ENCODE data around the gene CHCT1. TPM values are rescaled to one million over a fixed set of nuclear protein-coding genes. Genes with fewer than 3 reads are reported as not detected.

CHCT1 gene
- total RNA-seq, 2 experiments from 2014 or later = 0.32 to 0.58 TPM

DNA sequence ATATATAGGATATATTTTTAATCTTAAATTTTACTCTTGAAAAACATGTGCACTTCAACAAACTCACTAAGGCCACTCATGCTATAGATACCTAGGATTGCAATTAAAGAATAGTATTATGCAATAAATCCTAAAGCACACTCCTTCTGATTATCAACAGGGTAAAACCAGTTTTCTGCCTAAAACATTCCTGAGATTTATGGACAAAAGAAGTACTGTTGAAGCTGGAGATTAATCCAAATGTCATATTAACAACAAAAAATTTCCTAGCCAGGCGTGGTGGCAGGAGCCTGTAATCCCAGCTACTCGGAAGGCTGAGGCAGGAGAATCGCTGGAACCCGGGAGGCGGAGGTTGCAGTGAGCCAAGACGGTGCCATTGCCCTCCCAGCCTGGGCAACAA, 21.4 kb downstream of the CHCT1 start:
- ChIA-PET POLR2A (no interaction called here), CTCF (no interaction called here)
- ATAC-seq (no peak), DNase-seq (no peak)
- H3K27me3 Mint-ChIP-seq = no peaks in the 10 kb centered on the region
- no peaks in the 10 kb centered on the region for H3K9me3 Mint-ChIP-seq (ENCODE audit: low read depth)
- H3K4me3 Mint-ChIP-seq = no peak overlapping the region
- H3K4me1 Mint-ChIP-seq = no peaks in the 10 kb centered on the region
- H3K36me3 Mint-ChIP-seq (ENCODE audit: low read depth) = peaks cover 11% of the 10 kb centered on the region
- intact Hi-C loops (cut with DNase I, micrococcal nuclease) = no loop called here
- H3K27ac Mint-ChIP-seq = no peak overlapping the region

DNA sequence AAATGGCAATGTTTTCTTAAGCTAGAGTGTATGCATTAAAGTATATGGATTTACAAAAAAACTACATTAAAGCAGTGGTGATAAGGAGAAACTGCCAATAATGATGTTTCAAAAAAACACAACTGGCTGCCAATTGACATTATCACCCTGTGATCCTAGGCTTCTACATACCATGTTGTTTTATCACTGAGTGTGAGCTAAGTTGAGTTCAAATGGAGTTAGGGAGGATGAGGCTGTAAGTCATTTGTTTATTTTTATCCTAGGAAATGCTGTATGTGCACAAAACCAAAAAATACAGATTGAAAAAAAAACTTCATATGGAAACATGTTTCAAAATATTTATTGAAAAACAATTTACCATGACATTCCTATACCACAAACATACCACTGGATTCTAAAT, 22.9 kb downstream of the CHCT1 start:
- ChIA-PET CTCF (interaction anchor here (0.7 kb wide), 1 partner anchor 141 kb away, joined by 3 read pairs; no protein-coding TSS in a partner anchor), POLR2A (no interaction called here)
- H3K27ac Mint-ChIP-seq = no peak overlapping the region
- H3K9me3 Mint-ChIP-seq (ENCODE audit: low read depth) = no peaks in the 10 kb centered on the region
- ATAC-seq = no peak
- DNase-seq = no peak
- no peaks in the 10 kb centered on the region for H3K4me1 Mint-ChIP-seq
- intact Hi-C loops (cut with DNase I, micrococcal nuclease) = no loop called here
- peaks cover 13% of the 10 kb centered on the region for H3K36me3 Mint-ChIP-seq (ENCODE audit: low read depth)
- H3K4me3 Mint-ChIP-seq = no peak overlapping the region
- H3K27me3 Mint-ChIP-seq = no peaks in the 10 kb centered on the region

DNA sequence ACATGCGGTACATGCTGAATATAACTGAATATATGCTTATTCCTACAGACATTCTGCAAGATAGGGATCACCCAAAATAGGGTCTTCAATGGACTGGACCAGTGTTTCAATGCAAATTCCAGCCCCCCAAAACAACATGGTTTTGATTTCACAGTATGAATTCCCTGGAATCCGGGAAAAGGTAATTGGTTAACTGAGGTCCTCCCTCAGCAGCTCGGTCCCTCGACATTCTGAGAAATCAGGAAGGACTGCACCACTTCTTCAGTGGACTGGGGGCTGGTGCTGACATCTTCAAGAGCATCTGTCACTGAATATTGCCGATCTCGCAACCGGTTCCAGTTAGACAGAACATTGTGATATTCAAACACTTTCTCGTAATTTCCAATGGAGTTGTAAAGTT, 25.1 kb downstream of the CHCT1 start:
- Mint-ChIP-seq H3K27ac (no peak overlapping the region), H3K4me1 (no peaks in the 10 kb centered on the region), H3K9me3 (ENCODE audit: low read depth) (no peaks in the 10 kb centered on the region), H3K27me3 (no peaks in the 10 kb centered on the region), H3K36me3 (ENCODE audit: low read depth) (peaks cover 17% of the 10 kb centered on the region), H3K4me3 (no peak overlapping the region)
- intact Hi-C loops (cut with DNase I, micrococcal nuclease) = no loop called here
- DNase-seq (no peak), ATAC-seq (no peak)
- ChIA-PET CTCF (no interaction called here), POLR2A (no interaction called here)

- no peak for DNase-seq
- ATAC-seq = no peak
- peaks cover 17% of the 10 kb centered on the region for H3K36me3 Mint-ChIP-seq (ENCODE audit: low read depth)
- CTCF ChIA-PET = interaction anchor here (0.8 kb wide), 1 partner anchor 48 kb away, joined by 3 read pairs; no protein-coding TSS in a partner anchor
- intact Hi-C loops (cut with DNase I, micrococcal nuclease) = no loop called here
- H3K4me1 Mint-ChIP-seq = no peaks in the 10 kb centered on the region
- no peaks in the 10 kb centered on the region for H3K27me3 Mint-ChIP-seq
- H3K4me3 Mint-ChIP-seq = no peak overlapping the region
- no peaks in the 10 kb centered on the region for H3K9me3 Mint-ChIP-seq (ENCODE audit: low read depth)
- POLR2A ChIA-PET = no interaction called here
- H3K27ac Mint-ChIP-seq = no peak overlapping the region
Measured at GRCh38 chr17:60451071-60451470, 28.8 kb downstream of the CHCT1 start.

GRCh38 chr17:60451965-60452364, 29.7 kb downstream of the CHCT1 start:
- Mint-ChIP-seq H3K27me3 (no peaks in the 10 kb centered on the region), H3K9me3 (ENCODE audit: low read depth) (no peaks in the 10 kb centered on the region), H3K36me3 (ENCODE audit: low read depth) (peaks cover 19% of the 10 kb centered on the region), H3K27ac (no peak overlapping the region), H3K4me1 (no peaks in the 10 kb centered on the region), H3K4me3 (no peak overlapping the region)
- intact Hi-C loops (cut with DNase I, micrococcal nuclease) = no loop called here
- CTCF ChIA-PET = interaction anchor here (1.1 kb wide), 1 partner anchor 118 kb away, joined by 3 read pairs; no protein-coding TSS in a partner anchor
- ATAC-seq (no peak), DNase-seq (no peak)
- POLR2A ChIA-PET = no interaction called here

DNA sequence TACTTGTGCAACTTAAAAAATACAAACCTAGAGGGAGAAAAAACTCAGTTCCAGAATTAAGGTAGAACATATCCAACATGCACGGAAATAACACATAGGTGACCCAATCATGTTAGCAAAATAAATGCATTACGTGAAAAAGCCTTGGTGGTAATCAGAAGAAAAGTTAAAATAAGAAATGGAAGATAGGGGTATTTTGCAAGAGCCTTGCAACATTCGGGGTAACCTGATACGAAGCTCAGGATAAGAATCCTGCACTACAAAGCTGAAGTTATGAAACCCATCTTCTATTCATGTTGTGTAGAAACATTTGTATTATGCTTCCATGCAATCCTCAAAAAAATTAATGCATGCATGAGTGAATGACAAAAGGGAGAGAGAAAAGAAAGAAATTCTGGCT, 33.1 kb downstream of the CHCT1 start:
- CTCF ChIA-PET = interaction anchor here (0.5 kb wide), 1 partner anchor 1464 kb away, joined by 3 read pairs; no protein-coding TSS in a partner anchor
- H3K27ac Mint-ChIP-seq = no peak overlapping the region
- POLR2A ChIA-PET = no interaction called here

GRCh38 chr17:60457148-60457547, 34.9 kb downstream of the CHCT1 start:
- ChIA-PET CTCF (no interaction called here), POLR2A (no interaction called here)
- ATAC-seq = no peak
- H3K4me3 Mint-ChIP-seq = no peak overlapping the region
- H3K27me3 Mint-ChIP-seq = no peaks in the 10 kb centered on the region
- intact Hi-C loops (cut with DNase I, micrococcal nuclease) = no loop called here
- peaks cover 24% of the 10 kb centered on the region for H3K36me3 Mint-ChIP-seq (ENCODE audit: low read depth)
- no peaks in the 10 kb centered on the region for H3K4me1 Mint-ChIP-seq
- no peak for DNase-seq
- H3K27ac Mint-ChIP-seq = no peak overlapping the region
- H3K9me3 Mint-ChIP-seq (ENCODE audit: low read depth) = no peaks in the 10 kb centered on the region

More for the DNA sequence above, 33.1 kb downstream of the CHCT1 start:
- Mint-ChIP-seq H3K4me3 (no peak overlapping the region), H3K4me1 (no peaks in the 10 kb centered on the region), H3K27me3 (no peaks in the 10 kb centered on the region), H3K9me3 (ENCODE audit: low read depth) (no peaks in the 10 kb centered on the region), H3K36me3 (ENCODE audit: low read depth) (peaks cover 22% of the 10 kb centered on the region)
- no peak for DNase-seq
- intact Hi-C loops (cut with DNase I, micrococcal nuclease) = no loop called here
- no peak for ATAC-seq

DNA sequence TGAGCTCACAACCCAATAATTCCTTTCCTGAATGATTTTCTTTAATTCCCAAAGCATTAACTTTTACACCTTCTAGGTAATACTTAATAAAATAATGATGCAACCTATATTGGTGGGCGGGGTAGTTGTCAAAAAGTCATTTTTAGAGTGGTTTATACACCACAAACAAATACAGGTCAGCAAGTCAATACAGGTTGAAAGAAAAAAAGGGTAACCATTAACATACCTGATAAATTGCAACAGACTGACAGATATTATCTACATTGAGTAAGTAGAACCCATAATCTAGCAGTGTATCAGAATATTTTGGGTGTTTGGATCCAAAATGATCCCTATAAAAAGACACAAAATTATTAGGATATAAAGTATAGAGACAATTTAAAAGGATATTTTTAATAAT, 39.3 kb downstream of the CHCT1 start:
- H3K27ac Mint-ChIP-seq = no peak overlapping the region
- POLR2A ChIA-PET = no interaction called here
- CTCF ChIA-PET = no interaction called here
- DNase-seq (no peak), ATAC-seq (no peak)
- no peak overlapping the region for H3K4me3 Mint-ChIP-seq
- peaks cover 29% of the 10 kb centered on the region for H3K36me3 Mint-ChIP-seq (ENCODE audit: low read depth)
- H3K4me1 Mint-ChIP-seq = no peaks in the 10 kb centered on the region
- H3K9me3 Mint-ChIP-seq (ENCODE audit: low read depth) = no peaks in the 10 kb centered on the region
- intact Hi-C loops (cut with DNase I, micrococcal nuclease) = no loop called here
- H3K27me3 Mint-ChIP-seq = no peaks in the 10 kb centered on the region

- H3K27ac Mint-ChIP-seq = no peak overlapping the region
- CTCF ChIA-PET = no interaction called here
Measured at GRCh38 chr17:60463157-60463835, 41.0 kb downstream of the CHCT1 start.

GRCh38 chr17:60464343-60464742, 42.1 kb downstream of the CHCT1 start:
- ATAC-seq (no peak), DNase-seq (no peak)
- Mint-ChIP-seq H3K27me3 (no peaks in the 10 kb centered on the region), H3K4me1 (no peaks in the 10 kb centered on the region), H3K9me3 (ENCODE audit: low read depth) (no peaks in the 10 kb centered on the region), H3K4me3 (no peak overlapping the region), H3K36me3 (ENCODE audit: low read depth) (peaks cover 14% of the 10 kb centered on the region), H3K27ac (peak overlapping the region; percentile 21)
- ChIA-PET CTCF (no interaction called here), POLR2A (no interaction called here)
- intact Hi-C loops (cut with DNase I, micrococcal nuclease) = no loop called here

More at GRCh38 chr17:60463157-60463835, 41.0 kb downstream of the CHCT1 start:
- Mint-ChIP-seq H3K27me3 (no peaks in the 10 kb centered on the region), H3K4me1 (no peaks in the 10 kb centered on the region), H3K9me3 (ENCODE audit: low read depth) (no peaks in the 10 kb centered on the region), H3K36me3 (ENCODE audit: low read depth) (peaks cover 20% of the 10 kb centered on the region), H3K4me3 (no peak overlapping the region)
- ATAC-seq (no peak), DNase-seq (no peak)
- POLR2A ChIA-PET = no interaction called here
- intact Hi-C loops (cut with DNase I, micrococcal nuclease) = no loop called here

- POLR2A ChIA-PET = no interaction called here
- intact Hi-C loops (cut with DNase I, micrococcal nuclease) = no loop called here
- Mint-ChIP-seq H3K27ac (no peak overlapping the region), H3K36me3 (ENCODE audit: low read depth) (peaks cover 32% of the 10 kb centered on the region), H3K4me3 (no peak overlapping the region), H3K4me1 (peaks cover 5% of the 10 kb centered on the region), H3K9me3 (ENCODE audit: low read depth) (peaks cover 3% of the 10 kb centered on the region), H3K27me3 (no peaks in the 10 kb centered on the region)
- DNase-seq = no peak
- ATAC-seq = no peak
- CTCF ChIA-PET = no interaction called here
Measured at GRCh38 chr17:60468371-60468770, 46.1 kb downstream of the CHCT1 start.

DNA sequence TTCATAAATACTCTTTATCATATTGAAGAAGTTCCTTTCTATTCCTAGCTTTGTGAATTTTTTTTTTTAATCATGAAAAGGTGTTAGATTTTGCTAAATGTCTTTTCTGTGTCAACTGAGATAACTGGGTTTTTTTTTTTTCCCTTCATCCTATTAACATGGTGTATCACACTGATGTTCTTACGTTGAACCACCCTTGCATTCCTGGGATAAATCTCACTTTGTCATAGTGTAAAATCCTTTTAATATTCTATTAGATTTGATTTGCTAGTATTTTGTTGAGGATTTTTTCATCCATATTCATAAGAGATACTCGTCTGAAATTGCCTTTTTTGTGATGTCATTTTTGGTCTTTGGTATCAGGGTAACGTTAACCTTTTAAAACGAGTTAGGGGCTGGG, 49.2 kb downstream of the CHCT1 start:
- ChIA-PET POLR2A (no interaction called here), CTCF (interaction anchor here (1.9 kb wide), 1 partner anchor 167 kb away, joined by 5 read pairs; no protein-coding TSS in a partner anchor)
- H3K9me3 Mint-ChIP-seq (ENCODE audit: low read depth) = peaks cover 3% of the 10 kb centered on the region
- ATAC-seq (no peak), DNase-seq (no peak)
- no peaks in the 10 kb centered on the region for H3K27me3 Mint-ChIP-seq
- intact Hi-C loops (cut with DNase I, micrococcal nuclease) = no loop called here
- H3K4me1 Mint-ChIP-seq = peaks cover 5% of the 10 kb centered on the region
- H3K4me3 Mint-ChIP-seq = no peak overlapping the region
- peaks cover 29% of the 10 kb centered on the region for H3K36me3 Mint-ChIP-seq (ENCODE audit: low read depth)
- H3K27ac Mint-ChIP-seq = no peak overlapping the region

All from activated CD4-positive, alpha-beta T cell treated with anti-CD3 and anti-CD28 coated beads for 36 hours (primary cell).